Skeletal muscle cell (primary cell): ENCODE results near the gene APPBP2.
"Not testable (repeated sequence)": the region's sequence is repeated elsewhere in the genome, so short reads cannot be mapped to it uniquely, and the experiment has no call there.

ENCODE experiments used
- DNase-seq: peaks from one replicate; pipeline ENCODE4 v3.0.0-alpha.2; 2010; ENCODE audit warnings: low read depth
- H3K4me3 ChIP-seq: 2 replicates; pipeline ENCODE4 v1.5.1; 2011; ENCODE audit warnings: low read depth, mild to moderate bottlenecking, control low read depth, low read length, moderate library complexity

APPBP2 gene

DNA sequence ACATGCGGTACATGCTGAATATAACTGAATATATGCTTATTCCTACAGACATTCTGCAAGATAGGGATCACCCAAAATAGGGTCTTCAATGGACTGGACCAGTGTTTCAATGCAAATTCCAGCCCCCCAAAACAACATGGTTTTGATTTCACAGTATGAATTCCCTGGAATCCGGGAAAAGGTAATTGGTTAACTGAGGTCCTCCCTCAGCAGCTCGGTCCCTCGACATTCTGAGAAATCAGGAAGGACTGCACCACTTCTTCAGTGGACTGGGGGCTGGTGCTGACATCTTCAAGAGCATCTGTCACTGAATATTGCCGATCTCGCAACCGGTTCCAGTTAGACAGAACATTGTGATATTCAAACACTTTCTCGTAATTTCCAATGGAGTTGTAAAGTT is 78.7 kb downstream of the APPBP2 start:
- H3K4me3 ChIP-seq = no peak overlapping the region
- no peak for DNase-seq

DNA sequence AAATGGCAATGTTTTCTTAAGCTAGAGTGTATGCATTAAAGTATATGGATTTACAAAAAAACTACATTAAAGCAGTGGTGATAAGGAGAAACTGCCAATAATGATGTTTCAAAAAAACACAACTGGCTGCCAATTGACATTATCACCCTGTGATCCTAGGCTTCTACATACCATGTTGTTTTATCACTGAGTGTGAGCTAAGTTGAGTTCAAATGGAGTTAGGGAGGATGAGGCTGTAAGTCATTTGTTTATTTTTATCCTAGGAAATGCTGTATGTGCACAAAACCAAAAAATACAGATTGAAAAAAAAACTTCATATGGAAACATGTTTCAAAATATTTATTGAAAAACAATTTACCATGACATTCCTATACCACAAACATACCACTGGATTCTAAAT is 80.9 kb downstream of the APPBP2 start:
- H3K4me3 ChIP-seq = no peak overlapping the region
- no peak for DNase-seq

DNA sequence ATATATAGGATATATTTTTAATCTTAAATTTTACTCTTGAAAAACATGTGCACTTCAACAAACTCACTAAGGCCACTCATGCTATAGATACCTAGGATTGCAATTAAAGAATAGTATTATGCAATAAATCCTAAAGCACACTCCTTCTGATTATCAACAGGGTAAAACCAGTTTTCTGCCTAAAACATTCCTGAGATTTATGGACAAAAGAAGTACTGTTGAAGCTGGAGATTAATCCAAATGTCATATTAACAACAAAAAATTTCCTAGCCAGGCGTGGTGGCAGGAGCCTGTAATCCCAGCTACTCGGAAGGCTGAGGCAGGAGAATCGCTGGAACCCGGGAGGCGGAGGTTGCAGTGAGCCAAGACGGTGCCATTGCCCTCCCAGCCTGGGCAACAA is 82.3 kb downstream of the APPBP2 start:
- no peak overlapping the region for H3K4me3 ChIP-seq
- no peak for DNase-seq

GRCh38 chr17:60442271-60443173 is 83.5 kb downstream of the APPBP2 start:
- no peak for DNase-seq
- H3K4me3 ChIP-seq = no peak overlapping the region

DNA sequence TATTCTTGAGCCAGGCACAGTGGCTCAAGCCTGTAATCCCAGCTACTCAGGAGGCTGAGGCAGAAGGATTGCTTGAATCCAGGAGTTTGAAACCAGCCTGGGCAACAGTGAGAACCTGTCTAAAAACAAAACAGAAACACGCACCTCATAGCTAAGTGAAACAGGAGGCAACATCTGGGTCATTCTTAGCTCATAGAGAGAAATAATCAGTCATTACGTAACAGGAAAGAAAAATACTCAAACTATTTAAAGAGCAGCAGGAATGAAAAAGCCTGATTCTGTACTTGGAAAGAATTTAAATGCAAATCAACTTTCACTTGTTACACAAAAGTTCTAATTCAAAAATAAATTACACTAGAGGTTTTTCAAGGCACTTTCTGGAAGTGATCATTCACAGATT is 86.5 kb downstream of the APPBP2 start:
- H3K4me3 ChIP-seq = no peak overlapping the region
- no peak for DNase-seq

DNA sequence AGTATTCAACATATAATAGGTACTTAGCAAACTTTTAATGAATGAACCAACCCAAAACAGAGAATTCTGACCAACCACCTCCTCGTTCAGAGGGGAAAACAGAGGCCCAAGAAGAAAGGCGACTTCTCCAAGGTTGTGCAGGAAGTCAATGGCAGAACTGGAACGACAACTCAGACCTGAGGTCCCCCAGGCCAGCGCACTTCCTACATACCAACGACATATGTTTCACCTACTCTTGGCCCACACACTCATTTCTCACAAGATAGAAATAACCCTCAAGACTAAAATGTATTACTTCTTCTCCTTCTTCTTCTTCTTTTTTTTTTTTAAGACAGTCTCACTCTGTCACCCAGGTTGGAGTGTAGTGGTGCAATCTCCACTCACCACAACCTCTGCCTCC is 89.4 kb downstream of the APPBP2 start:
- no peak for DNase-seq
- H3K4me3 ChIP-seq = no peak overlapping the region

- peak; percentile 56 for DNase-seq
- no peak overlapping the region for H3K4me3 ChIP-seq
Observed at GRCh38 chr17:60435244-60436167, 90.5 kb downstream of the APPBP2 start.

DNA sequence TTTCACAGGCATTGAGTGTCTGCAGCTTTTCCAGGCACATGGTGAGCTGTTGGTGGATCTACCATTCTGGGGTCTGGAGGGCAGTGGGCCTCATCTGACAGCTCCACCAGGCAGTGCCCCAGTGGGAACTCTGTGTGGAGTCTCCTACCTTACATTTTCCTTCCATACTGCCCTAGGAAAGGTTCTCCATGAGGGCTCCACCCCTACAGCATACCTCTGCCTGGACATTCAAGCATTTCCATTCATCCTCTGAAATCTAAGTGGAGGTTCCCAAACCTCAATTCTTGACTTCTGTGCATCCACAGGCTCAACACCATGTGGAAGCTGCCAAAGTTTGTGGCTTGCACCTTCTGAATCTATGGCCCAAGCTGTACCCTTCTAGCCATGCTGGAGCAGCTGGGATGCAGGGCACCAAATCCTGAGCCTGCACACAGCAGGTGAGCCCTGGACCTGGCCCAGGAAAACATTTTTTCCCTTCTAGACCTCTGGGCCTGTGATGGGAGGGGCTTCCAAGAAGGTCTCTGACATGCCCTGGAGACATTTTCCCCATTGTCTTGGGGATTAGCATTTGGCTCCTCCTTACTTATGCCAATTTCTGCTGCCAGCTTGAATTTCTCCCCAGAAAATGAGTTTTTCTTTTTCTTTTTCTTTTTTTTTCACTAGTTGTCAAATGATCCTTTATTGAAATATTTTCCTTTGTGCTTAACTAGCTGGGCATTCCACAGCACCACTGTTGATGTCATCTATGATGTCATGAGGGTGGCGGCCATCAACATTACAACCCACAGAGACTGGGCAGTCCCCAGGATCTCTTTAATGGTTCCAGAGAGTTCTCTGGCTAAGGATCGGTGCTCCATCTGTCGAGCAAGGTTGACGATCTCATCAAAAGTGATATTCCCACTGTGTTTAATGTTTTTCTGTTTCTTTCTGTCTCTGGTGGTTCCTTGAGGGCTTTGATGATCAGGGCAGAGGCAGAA is 92.7 kb downstream of the APPBP2 start:
- not testable (repeated sequence) for DNase-seq, H3K4me3 ChIP-seq

GRCh38 chr17:60430561-60430960 is 95.5 kb downstream of the APPBP2 start:
- not testable (repeated sequence) for DNase-seq, H3K4me3 ChIP-seq

- H3K4me3 ChIP-seq, DNase-seq: not testable (repeated sequence)
Observed at GRCh38 chr17:60428491-60428890, 97.6 kb downstream of the APPBP2 start.

- no peak overlapping the region for H3K4me3 ChIP-seq
- no peak for DNase-seq
Observed at GRCh38 chr17:60426596-60426995, 99.4 kb downstream of the APPBP2 start.

DNA sequence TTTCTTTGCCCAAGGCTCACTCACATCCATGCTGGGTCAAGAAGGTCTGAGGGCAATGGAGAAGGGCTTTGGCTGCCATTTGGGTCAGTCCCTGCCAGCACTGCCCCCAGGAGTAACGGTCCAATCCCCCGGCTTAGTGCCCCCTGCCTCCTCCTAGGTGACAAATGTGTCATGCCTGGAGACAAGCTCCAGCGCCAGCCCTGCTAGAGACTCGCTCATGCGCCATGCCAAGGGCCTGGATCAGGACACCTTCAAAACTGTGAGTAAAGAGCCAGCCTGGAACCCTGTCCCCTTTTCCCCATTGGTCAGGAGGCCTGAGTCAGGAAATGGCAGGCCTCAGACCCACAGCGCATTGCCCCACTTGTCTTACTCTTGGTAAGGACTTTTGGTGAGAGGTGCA is 100.4 kb downstream of the APPBP2 start:
- no peak for DNase-seq
- H3K4me3 ChIP-seq = no peak overlapping the region

GRCh38 chr17:60423865-60424264 is 102.2 kb downstream of the APPBP2 start:
- no peak overlapping the region for H3K4me3 ChIP-seq
- DNase-seq = no peak

- no peak for DNase-seq
- H3K4me3 ChIP-seq = peak within 1 kb of the TSS; percentile 53
Observed at GRCh38 chr17:60422162-60422665, 103.8 kb downstream of the APPBP2 start, which contains the start of gene CHCT1. Gene CHCT1, plus strand, starts transcription at chr17:60422489. Its CDS starts 104 bp downstream, at chr17:60422593.

DNA sequence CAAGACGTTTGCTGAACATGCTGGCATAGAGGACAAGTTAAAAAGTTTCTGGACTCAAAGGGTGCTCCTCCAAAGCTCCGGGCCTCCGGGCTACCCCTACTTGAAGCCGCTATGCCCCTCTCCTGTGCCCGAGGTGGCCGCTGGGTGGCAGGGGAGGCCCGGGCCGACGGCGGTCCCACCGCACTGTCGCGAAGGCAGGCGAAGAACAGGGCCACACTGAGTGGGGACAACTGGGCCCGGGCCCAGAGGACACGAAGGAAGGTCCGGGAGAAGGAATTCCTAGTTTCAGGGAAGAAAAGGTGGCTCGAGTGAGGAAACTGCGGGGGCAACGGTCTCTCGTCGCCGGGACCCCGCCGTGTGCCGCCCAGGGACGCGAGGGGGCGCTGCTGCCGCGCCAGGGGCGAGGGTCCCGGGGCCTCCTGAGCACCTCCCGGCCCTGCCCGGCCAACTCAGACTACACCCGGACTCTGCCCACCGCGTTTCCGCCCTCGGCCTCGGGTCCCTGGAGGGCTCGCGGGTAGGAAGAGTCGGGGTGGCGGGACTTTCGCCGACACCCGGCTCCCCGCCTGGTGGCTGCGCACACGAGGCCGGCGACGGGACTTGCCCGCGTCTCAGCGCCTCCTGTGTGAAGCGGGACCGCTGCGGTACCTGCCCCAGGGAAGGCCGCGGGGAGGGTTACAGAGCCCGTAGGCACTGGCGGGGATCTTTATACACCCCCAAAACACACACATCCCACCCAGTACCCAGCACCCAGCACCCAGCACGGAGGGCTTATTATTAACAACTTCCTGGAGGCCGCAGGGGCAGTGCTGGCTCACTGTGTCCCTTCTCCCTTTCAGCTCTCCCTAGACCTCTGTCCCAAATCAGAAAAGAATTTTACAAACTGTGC is 104.5 kb downstream of the APPBP2 start:
- peak overlapping the region; percentile 53 for H3K4me3 ChIP-seq
- DNase-seq = no peak

DNA sequence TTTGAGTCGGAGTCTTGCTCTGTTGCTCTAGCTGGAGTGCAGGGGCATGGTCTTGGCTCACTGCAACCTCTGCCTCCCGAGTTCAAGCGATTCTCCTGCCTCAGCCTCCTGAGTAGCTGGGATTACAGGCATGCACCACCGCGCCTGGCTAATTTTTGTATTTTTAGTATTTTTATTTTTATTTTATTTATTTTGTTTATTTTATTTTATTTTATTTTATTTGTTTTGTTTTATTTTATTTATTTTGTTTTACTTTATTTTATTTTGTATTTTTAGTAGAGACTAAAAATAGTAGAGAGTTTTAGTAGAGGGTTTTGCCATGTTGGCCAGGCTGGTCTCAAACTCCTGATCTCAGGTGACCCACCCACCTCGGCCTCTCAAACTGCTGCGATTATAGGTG is 106.2 kb downstream of the APPBP2 start:
- DNase-seq, H3K4me3 ChIP-seq: not testable (repeated sequence)

- not testable (repeated sequence) for H3K4me3 ChIP-seq, DNase-seq
Observed at GRCh38 chr17:60419003-60419402, 107.0 kb downstream of the APPBP2 start.

- DNase-seq = no peak
- H3K4me3 ChIP-seq = no peak overlapping the region
Observed at GRCh38 chr17:60416368-60416925, 109.6 kb downstream of the APPBP2 start.
